Endometrial microvascular endothelial cells (primary cell): ENCODE measurements around the gene NACAD. TPM values are rescaled to one million over a fixed set of nuclear protein-coding genes. Genes with fewer than 3 reads are reported as not detected.

ENCODE experiments used
- in situ Hi-C: cut with HindIII; loops from 2 replicates; pipeline ENCODE4 v1.10.0; 2017; ENCODE audit warnings: low sequenced_read_pairs, low pct_unique_long_range_greater_than_20kb; ENCODE audit errors: inconsistent ontology term
- total RNA-seq: library from RNA; depleted of rRNA; stranded (reverse); fragments of >200 nt; gene quantifications from one replicate; pipeline ENCODE4 v1.2.3, GENCODE V29; 2015; ENCODE audit errors: inconsistent ontology term

Gene NACAD
- total RNA-seq, 1 donor from 2014 or later: 2.3 TPM

DNA sequence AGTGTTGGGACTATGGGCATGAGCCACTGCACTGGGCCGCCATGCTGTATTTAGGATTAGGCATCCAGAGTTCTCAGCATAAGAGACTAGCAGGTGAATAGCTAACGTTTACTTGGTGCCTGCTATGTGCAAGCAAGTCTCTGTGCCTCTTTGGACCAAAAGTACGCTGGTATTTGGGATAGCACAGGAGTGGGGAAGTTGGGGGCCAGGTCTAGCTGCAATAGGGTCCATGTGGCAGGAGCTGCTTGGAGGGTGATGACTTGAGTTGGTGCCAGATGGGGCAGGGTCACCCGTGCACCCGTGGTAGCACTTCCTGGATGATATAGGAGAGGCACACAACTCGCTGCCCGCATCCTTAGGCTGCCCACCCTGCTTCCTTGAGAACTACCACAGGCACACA, 22.4 kb downstream of the NACAD start:
- in situ Hi-C loops: no loop called here

DNA sequence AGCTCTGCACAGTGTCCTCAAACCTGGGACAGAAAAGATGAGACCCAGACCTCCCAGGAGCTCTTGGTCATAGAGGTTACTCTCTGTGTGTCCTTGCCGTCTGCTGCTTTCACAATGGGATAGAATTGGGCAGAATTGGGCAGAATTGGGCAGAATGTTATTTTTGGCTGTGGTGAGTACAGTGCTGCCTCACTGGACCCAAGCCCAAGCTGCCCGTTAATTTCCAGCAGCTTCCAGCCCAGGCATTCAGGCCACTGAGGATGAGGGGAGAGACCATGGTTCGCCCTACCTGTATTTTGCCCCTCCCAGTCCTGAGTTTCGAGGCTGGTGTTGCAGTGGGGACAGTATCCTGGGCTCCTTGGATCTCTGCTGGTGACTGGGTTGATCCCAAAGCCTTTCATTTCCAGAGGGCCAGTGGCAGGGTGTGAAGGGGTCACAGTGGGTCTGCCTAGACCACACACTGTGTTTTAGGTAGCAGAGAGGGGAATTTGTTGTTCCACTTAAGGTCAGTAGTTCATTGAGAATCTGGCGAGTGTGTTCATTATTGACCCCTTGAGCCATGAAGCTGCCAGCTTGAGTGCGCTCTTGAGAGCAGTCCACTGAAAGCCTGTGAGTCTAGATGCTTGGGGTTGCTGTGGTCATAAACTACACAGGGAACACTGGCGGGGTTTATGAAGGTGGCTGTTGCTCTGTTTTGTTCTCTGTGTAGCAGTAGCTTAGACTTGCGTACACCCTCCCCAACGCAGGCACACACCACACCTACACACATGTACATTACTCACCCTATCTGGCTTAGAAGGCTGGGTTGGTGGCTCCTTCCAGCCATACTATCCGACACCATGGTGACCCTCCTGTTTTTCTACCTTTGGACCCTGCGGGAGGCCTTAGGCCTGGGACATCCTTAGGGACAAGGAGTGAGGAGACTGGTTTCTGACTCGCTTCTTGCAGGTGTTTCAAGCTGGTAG, 23.5 kb downstream of the NACAD start:
- in situ Hi-C loops: no loop called here

DNA sequence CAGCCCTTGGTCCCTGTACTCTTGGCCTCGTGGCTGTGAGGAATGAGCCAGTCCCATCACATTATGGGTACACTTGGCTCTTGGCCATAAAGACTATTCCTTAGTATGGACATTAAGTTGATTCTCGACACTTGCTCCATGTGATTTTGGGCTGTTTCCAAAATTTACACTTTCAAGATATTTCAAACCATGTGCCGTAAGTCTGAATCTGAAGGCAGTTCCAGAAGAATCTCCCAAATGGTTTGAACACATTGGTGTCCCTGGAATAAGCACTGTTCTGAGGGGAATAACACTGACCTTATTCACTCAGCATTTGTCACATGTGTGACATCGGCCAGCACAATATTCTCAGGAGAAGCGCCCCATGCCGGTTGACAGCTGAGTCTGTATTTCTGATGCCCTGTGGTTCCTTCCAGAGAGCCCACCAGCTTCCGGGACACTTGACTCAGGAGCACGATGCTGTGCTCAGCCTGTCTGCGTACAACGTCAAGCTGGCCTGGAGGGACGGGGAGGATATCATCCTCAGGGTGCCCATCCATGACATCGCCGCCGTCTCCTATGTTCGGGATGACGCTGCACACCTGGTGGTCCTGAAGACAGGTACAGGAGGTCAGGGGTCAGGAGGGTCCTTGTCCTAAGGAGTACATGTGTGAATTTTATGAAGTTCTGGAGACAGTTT, 24.6 kb downstream of the NACAD start:
- in situ Hi-C loops: no loop called here

DNA sequence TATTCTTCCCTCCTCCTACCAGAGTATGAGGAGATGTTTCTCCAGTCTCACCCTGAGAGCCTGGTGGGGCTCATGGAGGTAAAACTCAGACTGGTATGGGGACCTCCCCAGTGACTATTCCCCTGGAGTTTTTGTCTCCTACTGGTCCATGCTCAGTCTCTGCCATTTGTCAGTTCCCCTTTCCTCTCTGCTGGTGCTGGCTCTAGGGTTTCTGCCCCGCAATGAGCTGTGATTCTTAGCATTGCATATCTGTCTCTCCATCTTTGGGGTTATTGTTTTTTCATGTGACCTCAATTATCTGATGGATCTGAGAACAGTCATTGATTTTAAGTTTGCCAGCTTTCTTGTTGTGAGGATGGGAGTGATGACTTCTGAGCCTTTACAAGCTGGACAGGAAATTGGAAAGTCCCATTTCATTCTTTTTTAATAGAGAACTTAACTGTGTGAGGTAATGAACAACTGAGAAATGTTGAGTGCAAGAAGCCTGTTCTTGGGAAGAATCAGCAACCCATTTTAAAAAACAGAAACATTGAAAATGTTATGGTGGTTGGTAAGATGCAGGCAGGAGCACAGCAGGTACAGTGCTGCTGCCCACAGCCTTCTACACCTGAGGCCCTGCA, 26.9 kb downstream of the NACAD start:
- in situ Hi-C loops: no loop called here

DNA sequence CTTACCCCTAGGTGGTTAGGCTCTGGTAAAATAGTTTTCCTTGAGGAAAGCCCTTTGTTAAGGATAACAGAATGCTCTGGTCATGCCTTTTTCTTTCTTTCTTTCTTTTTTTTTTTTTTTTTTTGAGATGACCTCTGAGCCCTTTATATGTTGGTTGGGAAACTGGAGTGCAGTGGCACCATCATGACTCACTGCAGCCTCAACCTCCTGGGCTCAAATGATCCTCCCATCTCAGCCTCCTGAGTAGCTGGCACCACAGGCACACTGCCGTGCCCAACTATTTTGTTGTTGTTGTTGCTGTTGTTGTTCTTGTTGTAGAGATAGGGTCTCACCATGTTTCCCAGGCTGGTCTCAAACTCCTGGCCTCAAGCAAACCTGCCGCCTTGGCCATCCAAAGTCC, 27.4 kb downstream of the NACAD start:
- in situ Hi-C loops: no loop called here

DNA sequence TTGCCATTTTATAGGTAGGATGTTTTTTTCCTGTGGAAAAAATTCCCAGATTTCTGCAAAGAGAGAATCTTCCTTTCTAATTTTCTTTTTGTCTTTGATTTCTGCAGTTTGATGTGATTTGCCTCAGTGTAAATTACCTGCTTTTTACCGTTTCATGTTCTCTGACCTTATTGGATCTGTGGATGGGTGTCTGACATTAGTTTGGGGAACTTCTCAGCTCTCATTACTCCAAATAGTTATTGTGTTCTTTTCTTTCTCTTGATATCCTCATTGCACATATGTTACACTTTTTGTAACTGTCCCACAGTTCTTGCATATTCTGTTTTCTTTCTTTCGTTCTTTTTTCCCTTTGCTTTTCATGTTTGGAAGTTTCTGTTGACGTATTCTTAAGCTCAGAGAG, 28.5 kb downstream of the NACAD start:
- in situ Hi-C loops: no loop called here

DNA sequence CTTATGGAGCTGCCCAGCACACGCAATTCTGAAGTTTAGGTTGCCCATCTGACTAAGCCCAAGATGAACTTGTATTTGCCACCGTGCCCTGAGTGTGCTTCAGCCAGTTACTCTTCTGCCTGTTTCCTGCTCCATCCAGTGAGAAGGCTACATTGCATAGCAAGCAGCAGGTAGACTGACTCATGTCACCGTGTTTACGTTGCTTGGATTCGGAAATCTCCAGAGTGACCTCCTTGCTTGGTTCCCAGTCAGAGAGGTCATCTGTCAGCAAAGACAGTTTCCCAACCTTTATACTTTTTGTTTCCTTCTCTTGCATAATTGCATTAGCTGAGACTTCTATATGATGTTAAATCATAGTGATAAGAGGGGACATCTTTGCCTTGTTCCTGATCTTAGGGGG, 30.9 kb downstream of the NACAD start:
- in situ Hi-C loops: no loop called here

DNA sequence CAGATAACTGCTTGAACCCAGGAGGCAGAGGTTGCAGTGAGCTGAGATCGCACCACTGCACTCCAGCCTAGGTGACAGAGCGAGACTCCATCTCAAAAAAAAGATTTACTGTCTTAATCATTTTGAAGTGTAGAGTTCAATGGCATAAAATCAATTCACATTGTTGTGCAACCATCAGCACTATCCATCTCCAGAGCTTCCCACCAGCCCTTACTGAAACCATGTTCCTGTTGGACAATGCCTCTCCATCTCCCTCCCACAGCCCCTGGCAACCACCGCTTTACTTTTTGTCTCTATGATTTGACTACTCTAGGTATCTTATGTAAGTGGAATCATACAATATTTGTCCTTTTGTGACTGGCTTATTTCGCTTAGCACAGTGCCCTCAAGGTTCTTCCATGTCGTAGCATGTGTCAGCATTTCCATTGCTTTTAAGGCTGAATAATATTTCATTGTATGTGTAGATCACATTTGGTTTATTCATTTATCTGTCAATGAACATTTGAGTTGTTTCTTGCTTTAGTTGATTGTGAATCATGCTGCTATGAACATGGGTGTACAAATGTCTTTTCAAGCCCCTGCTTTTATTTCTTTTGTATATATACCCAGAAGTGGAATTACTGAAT, 33.1 kb downstream of the NACAD start:
- in situ Hi-C loops: no loop called here

DNA sequence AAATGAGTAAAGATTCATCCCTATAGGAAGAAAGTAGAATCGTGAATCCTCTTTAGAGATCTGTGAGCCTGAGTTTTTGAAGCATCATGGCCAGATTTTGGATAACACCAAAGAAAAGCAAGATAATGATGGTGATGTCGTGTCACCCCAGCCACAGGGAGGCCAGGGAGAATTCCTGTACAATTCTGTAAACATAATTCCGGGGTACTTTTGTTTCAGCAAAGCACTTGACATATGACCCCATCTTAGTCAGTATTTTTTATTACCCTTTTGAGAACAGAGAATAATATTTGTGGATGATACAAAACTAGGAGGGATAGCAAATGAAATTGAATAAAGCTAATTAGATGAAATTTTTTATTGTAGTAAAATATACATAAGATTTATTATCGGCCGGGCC, 33.8 kb downstream of the NACAD start:
- in situ Hi-C loops: no loop called here

DNA sequence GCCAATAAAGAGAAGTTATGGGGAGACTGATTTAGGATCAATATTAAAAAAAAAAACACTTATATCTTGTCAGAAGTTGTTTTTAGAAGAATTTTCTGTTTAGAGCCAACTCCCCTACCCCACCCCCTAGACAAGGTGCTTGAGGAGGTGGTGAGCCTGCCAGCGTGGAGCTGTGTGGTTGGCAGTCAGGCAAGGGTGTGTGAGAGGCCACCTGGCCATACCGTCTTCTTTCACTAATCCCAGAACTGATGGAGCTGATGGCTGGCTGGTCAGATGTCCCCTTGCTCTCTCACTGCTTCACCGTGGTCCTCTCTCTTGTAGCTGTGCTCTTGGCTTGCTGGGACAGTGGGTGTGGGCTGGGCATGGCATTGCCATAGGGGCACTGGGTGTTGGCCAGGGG, 34.3 kb downstream of the NACAD start:
- in situ Hi-C loops: no loop called here

DNA sequence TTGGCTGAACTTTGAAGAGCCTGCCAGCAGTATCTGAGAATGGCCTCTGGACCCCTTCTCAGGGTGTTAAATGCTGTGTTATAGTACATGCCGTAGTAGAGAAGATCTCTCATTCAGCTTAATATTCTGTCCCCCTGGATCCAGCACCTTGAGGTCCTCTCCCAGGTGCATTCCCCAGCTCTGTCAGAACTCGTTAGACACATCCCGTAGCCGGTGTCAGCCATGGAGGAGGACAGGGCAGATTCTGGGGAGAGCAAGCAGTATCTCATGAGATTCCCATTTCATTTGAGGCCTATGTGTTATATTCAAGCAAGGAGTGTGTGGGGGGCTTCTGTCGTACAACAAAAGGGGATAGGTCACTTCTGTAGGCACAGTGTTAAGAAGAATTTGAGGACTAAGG, 34.8 kb downstream of the NACAD start:
- in situ Hi-C loops: no loop called here

DNA sequence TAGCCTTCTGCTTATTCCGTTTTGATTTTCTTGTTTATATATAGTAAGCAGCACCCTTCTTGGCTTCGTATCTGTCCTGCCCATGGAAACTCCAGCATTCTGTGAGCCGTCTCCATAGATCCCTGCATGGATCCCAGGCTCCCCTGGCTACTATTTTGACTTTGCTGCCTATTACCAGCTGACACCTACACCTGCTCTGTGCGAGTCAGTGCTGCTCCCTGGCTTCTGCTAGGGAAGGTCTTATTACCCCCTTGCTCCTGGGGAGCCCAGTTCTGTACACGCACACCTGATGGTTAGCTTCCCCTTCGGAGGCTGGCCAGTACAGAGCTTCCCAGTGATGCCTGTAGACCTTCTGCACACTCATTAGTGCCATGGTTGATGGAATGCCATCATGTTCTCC, 35.4 kb downstream of the NACAD start:
- in situ Hi-C loops: no loop called here

DNA sequence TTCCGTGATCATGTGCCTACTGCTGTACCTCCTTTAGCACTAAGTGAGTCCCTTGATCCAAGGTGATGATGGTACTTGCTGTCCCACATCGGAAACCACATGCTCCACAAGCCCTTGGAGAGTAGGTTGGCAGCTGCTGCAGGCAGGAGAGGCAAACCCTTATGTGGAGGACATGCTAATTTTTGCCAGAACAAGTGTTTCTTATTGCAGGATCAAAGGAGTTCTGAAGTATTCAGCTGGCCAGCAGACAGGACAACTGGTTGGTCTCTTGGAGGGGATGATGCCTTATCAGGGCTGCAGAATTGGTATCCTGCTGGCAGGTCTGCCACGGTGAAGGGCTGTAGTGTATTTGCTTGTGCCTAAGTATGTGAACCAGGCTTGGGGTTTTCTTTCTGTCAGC, 36.8 kb downstream of the NACAD start:
- in situ Hi-C loops: no loop called here

DNA sequence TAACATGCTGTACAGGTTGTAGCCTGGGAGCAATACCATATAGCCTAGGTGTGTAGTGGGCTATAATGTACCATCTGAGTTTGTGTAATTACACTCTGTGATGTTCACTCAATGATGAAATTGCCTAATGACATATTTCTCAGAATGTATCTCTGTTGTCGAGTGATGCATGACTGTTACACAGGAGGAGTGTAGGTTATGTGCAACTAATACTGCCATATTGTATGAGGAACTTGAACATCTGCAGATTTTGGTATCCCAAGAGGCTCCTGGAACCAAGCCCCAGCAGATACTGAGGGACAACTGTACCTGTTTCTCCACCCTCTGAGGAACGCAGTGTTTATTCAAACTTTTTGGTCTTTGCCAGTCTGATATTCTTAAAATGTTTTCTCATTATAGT, 38.6 kb downstream of the NACAD start:
- in situ Hi-C loops: no loop called here

DNA sequence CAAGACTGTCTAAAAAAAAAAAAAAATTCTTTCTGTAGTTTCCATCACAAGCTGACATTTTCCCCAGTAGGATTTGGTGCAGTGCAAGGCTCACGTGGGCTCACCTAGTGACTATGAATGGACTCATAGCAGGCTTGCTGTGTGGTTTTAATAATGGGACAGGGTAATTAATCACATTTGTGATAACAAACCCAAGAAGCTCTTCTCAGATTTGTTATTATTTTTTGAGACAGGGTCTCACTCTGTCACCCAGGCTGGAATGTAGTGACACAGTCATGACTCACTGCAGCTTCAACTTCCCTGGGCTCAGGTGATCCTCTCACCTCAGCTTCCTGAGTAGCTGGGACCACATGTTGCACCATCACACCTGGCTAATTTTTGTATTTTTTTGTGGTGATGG, 40.0 kb downstream of the NACAD start:
- in situ Hi-C loops: no loop called here

DNA sequence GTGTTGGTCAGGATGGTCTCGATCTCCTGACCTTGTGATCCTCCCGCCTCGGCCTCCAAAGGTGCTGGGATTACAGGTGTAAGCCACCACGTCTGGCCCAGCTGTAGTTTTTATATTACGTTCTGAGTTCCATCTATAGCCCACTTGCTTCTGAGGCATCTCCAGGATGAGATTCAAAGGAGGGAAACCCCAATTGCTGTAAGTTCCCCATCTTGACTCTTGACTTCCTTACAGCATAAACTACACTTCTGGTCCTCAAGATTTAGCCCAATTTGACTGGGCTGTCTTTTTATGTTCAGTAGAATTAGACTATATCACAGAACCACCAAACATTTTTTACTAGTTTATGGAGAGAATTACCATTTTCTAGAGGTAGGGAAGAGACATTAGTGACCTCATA, 44.4 kb downstream of the NACAD start:
- in situ Hi-C loops: no loop called here

DNA sequence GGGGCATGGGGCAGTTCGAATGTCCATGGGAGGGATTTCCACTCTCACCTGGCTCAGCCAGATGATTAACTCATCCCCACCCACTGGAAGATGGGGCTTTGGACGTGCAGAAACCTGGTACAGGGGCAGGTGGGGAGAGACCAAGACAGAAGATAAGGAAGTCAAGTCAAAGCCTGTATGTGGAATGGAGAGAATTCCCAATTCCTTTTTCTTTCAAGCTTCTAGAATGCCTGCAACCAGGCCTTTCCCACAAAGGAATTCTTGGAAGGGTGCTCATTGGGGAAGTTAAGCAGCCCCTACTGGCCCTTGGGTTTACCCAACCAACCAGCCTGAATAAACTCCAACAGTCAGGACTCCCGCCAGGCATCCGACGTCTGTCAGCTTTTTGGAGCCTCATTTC, 49.7 kb downstream of the NACAD start:
- in situ Hi-C loops: no loop called here

DNA sequence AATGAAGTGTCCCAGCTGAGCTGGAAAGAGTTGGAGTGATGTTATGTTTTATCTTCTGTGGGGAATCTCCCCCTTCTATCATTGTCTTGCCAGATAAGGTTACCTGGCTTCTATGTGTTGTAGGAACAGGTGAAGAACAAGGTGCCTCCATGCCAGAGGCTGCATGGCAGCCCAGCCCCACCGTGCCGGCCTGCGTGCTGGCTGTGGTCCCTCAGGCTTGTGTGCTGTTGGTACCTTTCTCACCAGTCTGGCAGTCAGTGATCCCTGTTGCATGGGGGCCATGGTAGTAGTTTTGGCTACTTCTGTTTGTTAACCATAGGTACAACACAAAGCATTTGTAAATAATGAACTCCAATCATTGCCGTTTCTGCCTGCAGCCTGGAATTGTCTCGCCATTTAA, 50.9 kb downstream of the NACAD start:
- in situ Hi-C loops: no loop called here

DNA sequence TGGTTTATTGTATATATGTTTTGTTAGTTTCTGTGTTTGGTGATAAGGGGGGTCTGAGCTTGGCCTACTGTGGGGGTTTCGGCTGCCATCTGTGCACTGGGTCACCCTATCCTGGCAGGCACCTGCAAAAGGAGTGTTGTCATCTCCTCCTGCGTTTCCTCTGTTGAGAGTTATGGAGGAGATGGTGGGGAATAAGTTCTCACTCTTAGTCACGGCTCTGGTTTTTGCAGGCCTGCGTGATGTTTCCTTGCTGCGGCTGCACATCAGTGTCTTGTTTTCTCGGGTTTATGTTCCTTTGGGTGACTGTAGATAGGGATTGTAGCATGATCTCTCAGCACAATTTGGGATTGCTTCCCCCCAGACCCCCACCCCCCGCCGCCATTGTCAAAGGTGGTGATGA, 52.0 kb downstream of the NACAD start:
- in situ Hi-C loops: no loop called here

DNA sequence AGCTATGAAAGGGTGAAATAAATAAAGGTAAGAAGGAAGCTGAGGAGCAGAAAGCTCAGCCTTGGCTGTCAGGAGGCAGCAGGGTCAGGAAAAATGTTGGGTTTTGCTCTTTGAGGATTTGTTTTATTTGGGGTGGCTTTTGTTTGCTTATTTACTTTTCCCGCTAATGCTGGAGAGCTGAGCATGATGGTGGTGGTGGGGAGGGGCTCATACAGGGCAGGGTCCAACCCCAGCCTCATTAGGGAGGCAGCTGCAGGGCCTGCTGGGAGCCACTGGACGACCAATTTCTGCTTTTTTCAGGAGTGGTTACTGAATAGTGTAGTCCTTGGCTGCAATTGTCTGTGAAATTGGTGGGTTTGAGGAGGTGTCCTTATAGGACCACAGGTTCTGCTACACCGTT, 52.5 kb downstream of the NACAD start:
- in situ Hi-C loops: no loop called here
